ENCODE measurements around the gene ALKBH3. TPM values are rescaled to one million over a fixed set of nuclear protein-coding genes. Genes with fewer than 3 reads are reported as not detected.

ALKBH3 gene
- total RNA-seq, 6 experiments from 2014 or later: 24.0 to 35.9 (median 31.5) TPM

- no peaks in the 10 kb centered on the region for H3K27me3 Mint-ChIP-seq (ENCODE audit: insufficient read depth)
- no peaks in the 10 kb centered on the region for H3K36me3 Mint-ChIP-seq (ENCODE audit: low read depth)
- DNase-seq: no peak
- peaks cover 8% of the 10 kb centered on the region for H3K4me1 Mint-ChIP-seq (ENCODE audit: low read depth)
- H3K4me3 Mint-ChIP-seq: no peak overlapping the region
- no peak for TF ChIP-seq CTCF (IDR thresholded peaks at IDR 0.05)
- no peak overlapping the region for H3K27ac Mint-ChIP-seq
- H3K9me3 Mint-ChIP-seq: no peaks in the 10 kb centered on the region
These were observed 26.9 kb upstream of the ALKBH3 start for GRCh38 chr11:43853781-43854180.

- Mint-ChIP-seq H3K4me3 (no peak overlapping the region), H3K4me1 (ENCODE audit: low read depth) (no peaks in the 10 kb centered on the region), H3K27me3 (ENCODE audit: insufficient read depth) (peaks cover 2% of the 10 kb centered on the region), H3K36me3 (ENCODE audit: low read depth) (no peaks in the 10 kb centered on the region), H3K9me3 (peaks cover 5% of the 10 kb centered on the region; the same call in 1 of the 2 replicates), H3K27ac (no peak overlapping the region)
- TF ChIP-seq CTCF (IDR thresholded peaks at IDR 0.05): no peak
- DNase-seq: no peak
These were observed 23.6 kb upstream of the ALKBH3 start for GRCh38 chr11:43856993-43857392.

- DNase-seq: no peak
- Mint-ChIP-seq H3K4me3 (no peak overlapping the region), H3K4me1 (ENCODE audit: low read depth) (peaks cover under 1% of the 10 kb centered on the region), H3K27me3 (ENCODE audit: insufficient read depth) (peaks cover 2% of the 10 kb centered on the region), H3K36me3 (ENCODE audit: low read depth) (no peaks in the 10 kb centered on the region; the same call in 1 of the 2 replicates), H3K27ac (no peak overlapping the region), H3K9me3 (peaks cover 5% of the 10 kb centered on the region; the same call in 1 of the 2 replicates)
- no peak for TF ChIP-seq CTCF (IDR thresholded peaks at IDR 0.05)
These were observed 19.5 kb upstream of the ALKBH3 start for GRCh38 chr11:43861141-43861540.

- peaks cover 28% of the 10 kb centered on the region for H3K4me1 Mint-ChIP-seq (ENCODE audit: low read depth)
- no peak overlapping the region for H3K4me3 Mint-ChIP-seq
- no peak for TF ChIP-seq CTCF (IDR thresholded peaks at IDR 0.05)
- peak; percentile 11 for DNase-seq
- H3K9me3 Mint-ChIP-seq: no peaks in the 10 kb centered on the region; the same call in 1 of the 2 replicates
- H3K27me3 Mint-ChIP-seq (ENCODE audit: insufficient read depth): peaks cover 10% of the 10 kb centered on the region
- peak overlapping the region; percentile 90 for H3K27ac Mint-ChIP-seq
- no peaks in the 10 kb centered on the region; the same call in 1 of the 2 replicates for H3K36me3 Mint-ChIP-seq (ENCODE audit: low read depth)
These were observed 14.1 kb upstream of the ALKBH3 start for GRCh38 chr11:43866520-43866919.

- no peak overlapping the region for H3K27ac Mint-ChIP-seq
- no peak for TF ChIP-seq CTCF (IDR thresholded peaks at IDR 0.05)
- H3K4me3 Mint-ChIP-seq: no peak overlapping the region
- H3K27me3 Mint-ChIP-seq (ENCODE audit: insufficient read depth): peaks cover 10% of the 10 kb centered on the region
- H3K36me3 Mint-ChIP-seq (ENCODE audit: low read depth): no peaks in the 10 kb centered on the region; the same call in 1 of the 2 replicates
- no peak for DNase-seq
- no peaks in the 10 kb centered on the region; the same call in 1 of the 2 replicates for H3K9me3 Mint-ChIP-seq
- H3K4me1 Mint-ChIP-seq (ENCODE audit: low read depth): peaks cover 28% of the 10 kb centered on the region
These were observed 13.7 kb upstream of the ALKBH3 start for GRCh38 chr11:43866969-43867368.

Data from HFFc6 (cell line).